G401.6 (cell line): ENCODE measurements around the gene ATG9B.
"Not testable (repeated sequence)": the region's sequence is repeated elsewhere in the genome, so short reads cannot be mapped to it uniquely, and the experiment has no call there.

Experiments
- FAIRE-seq: peaks from 2 replicates; lab custom pipeline; 2012; peaks lifted over from hg19 to GRCh38; lab: Jason Lieb, UNC

Gene ATG9B

GRCh38 chr7:151057989-151058780 lies 33.9 kb upstream of the ATG9B start:
- FAIRE-seq: peak; percentile 98

- no peak for FAIRE-seq
Measured at GRCh38 chr7:151057506-151057988, 33.3 kb upstream of the ATG9B start, which contains the start of gene CDK5. Gene CDK5, minus strand, starts transcription at chr7:151057897. Its CDS starts 49 bp downstream, at chr7:151057848.

GRCh38 chr7:151056666-151057505 lies 32.6 kb upstream of the ATG9B start:
- no peak for FAIRE-seq

- no peak for FAIRE-seq
Measured at GRCh38 chr7:151056283-151056665, 32.0 kb upstream of the ATG9B start.

- FAIRE-seq: no peak
Measured at GRCh38 chr7:151053751-151054150, 29.5 kb upstream of the ATG9B start.

- no peak for FAIRE-seq
Measured at GRCh38 chr7:151053096-151053495, 28.8 kb upstream of the ATG9B start.

GRCh38 chr7:151051108-151051507 lies 26.8 kb upstream of the ATG9B start:
- FAIRE-seq: no peak

- FAIRE-seq: no peak
Measured at GRCh38 chr7:151048911-151049463, 24.7 kb upstream of the ATG9B start.

- no peak for FAIRE-seq
Measured at GRCh38 chr7:151047976-151048815, 23.9 kb upstream of the ATG9B start, which contains the start of gene ASIC3. Gene ASIC3, plus strand, starts transcription at chr7:151048531. Its CDS starts 355 bp downstream, at chr7:151048886.

GRCh38 chr7:151046603-151047573 lies 22.6 kb upstream of the ATG9B start:
- FAIRE-seq: no peak

GRCh38 chr7:151045967-151046366 lies 21.7 kb upstream of the ATG9B start:
- no peak for FAIRE-seq

GRCh38 chr7:151045262-151045661 lies 21.0 kb upstream of the ATG9B start:
- no peak for FAIRE-seq

GRCh38 chr7:151043959-151044358 lies 19.7 kb upstream of the ATG9B start:
- FAIRE-seq: no peak

GRCh38 chr7:151043449-151043848 lies 19.2 kb upstream of the ATG9B start:
- FAIRE-seq: not testable (repeated sequence)

- FAIRE-seq: no peak
Measured at GRCh38 chr7:151040616-151041375, 16.5 kb upstream of the ATG9B start.

GRCh38 chr7:151039850-151040548 lies 15.7 kb upstream of the ATG9B start:
- FAIRE-seq: no peak

- FAIRE-seq: no peak
Measured at GRCh38 chr7:151038951-151039849, 14.9 kb upstream of the ATG9B start.

GRCh38 chr7:151035902-151036301 lies 11.6 kb upstream of the ATG9B start:
- FAIRE-seq: no peak
